Gastrocnemius medialis (tissue), 4 donors: Measurements from ENCODE around the gene IFFO2. TPM values are rescaled to one million over a fixed set of nuclear protein-coding genes. Genes with fewer than 3 reads are reported as not detected.

Experiments used
- ATAC-seq, 2 donors: fragments of 150-250 bp; one replicate each; pipeline ENCODE4 v1.9.1; 2016
- DNase-seq, 2 donors: peaks; one replicate each; pipeline ENCODE4 v3.0.0-alpha.2; 2019
- H3K27ac ChIP-seq, 4 donors: fragments of 200-600 bp; sonication (generic); 1 replicate in 1 of 4; 2 replicates in 3 of 4; pipeline ENCODE4 v1.5.1; 2016 to 2018; ENCODE audit warnings: mild to moderate bottlenecking in 2 of 4, moderate library complexity in 1 of 4
- H3K27me3 ChIP-seq, 3 donors: fragments of 200-600 bp; sonication (generic) in 2 of 3; 1 replicate in 1 of 3; 2 replicates in 2 of 3; pipeline versions ENCODE4 v1.5.1 to v1.6.0; 2016 to 2019; ENCODE audit warnings: mild to moderate bottlenecking in 1 of 3, moderate library complexity in 1 of 3
- H3K36me3 ChIP-seq, 2 donors: fragments of 200-600 bp; sonication (generic) in 1 of 2; one replicate each; pipeline ENCODE4 v1.5.1; 2017 to 2018
- H3K4me1 ChIP-seq, 2 donors: fragments of 200-600 bp; sonication (generic) in 1 of 2; one replicate each; pipeline ENCODE4 v1.5.1; 2016 to 2017; ENCODE audit warnings: mild to moderate bottlenecking in 2 of 2
- H3K4me3 ChIP-seq, 4 donors: fragments of 200-600 bp; sonication (generic) in 3 of 4; 1 replicate in 1 of 4; 2 replicates in 3 of 4; pipeline ENCODE4 v1.5.1; 2016 to 2019; ENCODE audit warnings: mild to moderate bottlenecking in 2 of 4
- H3K9me3 ChIP-seq, 3 donors: fragments of 200-600 bp; sonication (generic) in 2 of 3; 1 replicate in 1 of 3; 2 replicates in 2 of 3; pipeline ENCODE4 v1.5.1; 2016 to 2019
- CTCF ChIP-seq, 5 experiments: fragments of 450-650 bp in 3 of 5; fragments of 200-600 bp in 2 of 5; sonication (generic) in 2 of 5; IDR thresholded peaks in 4 of 5; conservative IDR thresholded peaks in 1 of 5; 1 replicate in 4 of 5; 2 replicates in 1 of 5; pipeline ENCODE4 v1.5.1; 2016 to 2019; ENCODE audit warnings: antibody characterized with exemption in 5 of 5, mild to moderate bottlenecking in 3 of 5, moderate library complexity in 3 of 5
- POLR2A ChIP-seq, 2 donors: fragments of 450-650 bp; IDR thresholded peaks; one replicate each; pipeline ENCODE4 v1.6.1; 2017; ENCODE audit warnings: antibody characterized with exemption in 2 of 2, mild to moderate bottlenecking in 2 of 2, moderate library complexity in 2 of 2
- in situ Hi-C, 4 donors: fragments of 200-750 bp; cut with MboI; loops; one replicate each; pipeline versions ENCODE4 v1.15.0 to v1.8.0; 2017; ENCODE audit warnings: low sequenced_read_pairs in 4 of 4
- intact Hi-C: fragments of 100-400 bp; cut with DNase I; formaldehyde crosslinking; loops from one replicate; pipeline ENCODE4 v1.15.1; 2023; ENCODE audit warnings: low total_unique reads
- total RNA-seq, 4 donors: library from RNA; depleted of rRNA; stranded (reverse); fragments of >200 nt; gene quantifications; one replicate each; pipeline versions ENCODE4 v1.1.0 to v1.2.3, GENCODE V29; 2016

Gene IFFO2
- total RNA-seq, 4 donors from 2014 or later = 2.1 to 16.3 (median 5.7) TPM

GRCh38 chr1:18936814-18937481, 19.5 kb downstream of the IFFO2 start:
- TF ChIP-seq CTCF (IDR thresholded peaks at IDR 0.05 in 4 of 5, conservative IDR thresholded peaks at IDR 0.05 in 1 of 5) (no peak), POLR2A (IDR thresholded peaks at IDR 0.05) (no peak)
- no peak overlapping the region for H3K27ac ChIP-seq
- peaks cover 22 to 28% of the 10 kb centered on the region in 2 donors for H3K4me1 ChIP-seq
- H3K27me3 ChIP-seq = no peaks in the 10 kb centered on the region
- in situ Hi-C loops (no loop called here), intact Hi-C loops (no loop called here)
- H3K4me3 ChIP-seq = no peak overlapping the region
- DNase-seq = no peak
- ATAC-seq = no peak
- no peaks in the 10 kb centered on the region for H3K9me3 ChIP-seq
- no peaks in the 10 kb centered on the region for H3K36me3 ChIP-seq

- in situ Hi-C loops = no loop called here
- intact Hi-C loops = no loop called here
- Histone ChIP-seq H3K27me3 (no peaks in the 10 kb centered on the region), H3K27ac (no peak overlapping the region), H3K36me3 (no peaks in the 10 kb centered on the region), H3K4me1 (peaks cover 18 to 23% of the 10 kb centered on the region in 2 donors), H3K4me3 (no peak overlapping the region), H3K9me3 (no peaks in the 10 kb centered on the region)
- TF ChIP-seq CTCF (IDR thresholded peaks at IDR 0.05 in 4 of 5, conservative IDR thresholded peaks at IDR 0.05 in 1 of 5) = no peak
- TF ChIP-seq POLR2A (IDR thresholded peaks at IDR 0.05) = no peak
- DNase-seq (no peak), ATAC-seq (no peak)
These were observed 20.0 kb downstream of the IFFO2 start for GRCh38 chr1:18936471-18936813.

- Histone ChIP-seq H3K4me1 (peaks cover 9 to 11% of the 10 kb centered on the region in 2 donors), H3K4me3 (no peak overlapping the region), H3K27me3 (no peaks in the 10 kb centered on the region), H3K27ac (no peak overlapping the region), H3K36me3 (no peaks in the 10 kb centered on the region), H3K9me3 (no peaks in the 10 kb centered on the region)
- no peak for DNase-seq
- intact Hi-C loops (no loop called here), in situ Hi-C loops (no loop called here)
- ATAC-seq = no peak
- TF ChIP-seq POLR2A (IDR thresholded peaks at IDR 0.05) (no peak), CTCF (IDR thresholded peaks at IDR 0.05 in 4 of 5, conservative IDR thresholded peaks at IDR 0.05 in 1 of 5) (no peak)
These were observed 22.1 kb downstream of the IFFO2 start for GRCh38 chr1:18934205-18935000.

GRCh38 chr1:18932879-18933278, 23.6 kb downstream of the IFFO2 start:
- Histone ChIP-seq H3K36me3 (no peaks in the 10 kb centered on the region), H3K4me3 (no peak overlapping the region), H3K4me1 (no peaks in the 10 kb centered on the region), H3K27ac (no peak overlapping the region), H3K9me3 (no peaks in the 10 kb centered on the region), H3K27me3 (no peaks in the 10 kb centered on the region)
- TF ChIP-seq CTCF (IDR thresholded peaks at IDR 0.05 in 4 of 5, conservative IDR thresholded peaks at IDR 0.05 in 1 of 5) = no peak
- TF ChIP-seq POLR2A (IDR thresholded peaks at IDR 0.05) = no peak
- DNase-seq (no peak), ATAC-seq (peak in 1 of 2 donors; percentile 58)
- intact Hi-C loops = no loop called here
- in situ Hi-C loops = no loop called here
